ENCODE measurements around the gene RPLP1. TPM values are rescaled to one million over a fixed set of nuclear protein-coding genes. Genes with fewer than 3 reads are reported as not detected.

RPLP1 gene
- total RNA-seq, 3 donors from 2014 or later (not counting 1 experiment from before 2014, with no cell fraction given), result 895 to 1,167 (median 974) TPM

DNA sequence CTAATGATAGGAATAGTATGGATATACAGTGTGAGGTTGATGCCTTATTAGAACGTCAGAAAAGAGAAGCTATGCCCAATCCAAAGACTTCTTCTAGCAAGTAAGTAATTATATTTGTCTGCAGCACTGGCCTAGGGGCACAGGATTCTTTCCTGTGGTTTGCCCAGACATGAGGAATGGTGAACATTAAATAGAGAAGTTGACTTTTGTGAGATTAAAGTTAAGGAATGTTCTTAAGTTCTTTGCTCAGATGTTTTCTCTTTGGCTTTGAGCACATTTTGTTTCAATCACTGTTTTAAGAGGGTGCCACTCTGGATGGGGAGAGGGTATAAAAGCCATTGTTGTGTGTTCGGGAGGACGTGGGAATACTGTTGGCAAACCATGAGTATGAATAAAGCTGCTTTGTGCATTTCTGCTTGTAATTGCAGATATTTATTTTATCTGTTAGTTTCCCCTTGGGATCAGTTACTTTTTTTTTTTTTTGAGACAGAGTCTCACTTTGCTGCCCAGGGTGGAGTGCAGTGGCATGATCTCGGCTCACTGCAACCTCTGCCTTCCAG lies 30.2 kb upstream of the RPLP1 start:
- Histone ChIP-seq H3K36me3 (ENCODE audit: control insufficient read depth, insufficient read depth, low read length) (no peaks in the 10 kb centered on the region), H3K27me3 (ENCODE audit: control insufficient read depth, insufficient read depth, low read length) (no peaks in the 10 kb centered on the region), H3K27ac (ENCODE audit: low read length) (no peak overlapping the region), H3K4me1 (ENCODE audit: control insufficient read depth, insufficient read depth, low read length) (no peaks in the 10 kb centered on the region), H3K9me3 (ENCODE audit: control insufficient read depth, insufficient read depth, low read length) (no peaks in the 10 kb centered on the region), H3K4me3 (ENCODE audit: low read length) (no peak overlapping the region)
- no peaks in the 10 kb centered on the region for H3K4me1 Mint-ChIP-seq
- no peaks in the 10 kb centered on the region for H3K27me3 Mint-ChIP-seq (ENCODE audit: low read depth in 2 of 2)
- H3K27ac Mint-ChIP-seq, result peak overlapping the region in 1 of 2 donors; percentile 15
- WGBS (ENCODE audit: insufficient coverage), result 100% methylated on average over 4 of the region's 4 CpGs
- no peak overlapping the region for H3K4me3 Mint-ChIP-seq
- no peak for DNase-seq
- TF ChIP-seq, protein P1, sequence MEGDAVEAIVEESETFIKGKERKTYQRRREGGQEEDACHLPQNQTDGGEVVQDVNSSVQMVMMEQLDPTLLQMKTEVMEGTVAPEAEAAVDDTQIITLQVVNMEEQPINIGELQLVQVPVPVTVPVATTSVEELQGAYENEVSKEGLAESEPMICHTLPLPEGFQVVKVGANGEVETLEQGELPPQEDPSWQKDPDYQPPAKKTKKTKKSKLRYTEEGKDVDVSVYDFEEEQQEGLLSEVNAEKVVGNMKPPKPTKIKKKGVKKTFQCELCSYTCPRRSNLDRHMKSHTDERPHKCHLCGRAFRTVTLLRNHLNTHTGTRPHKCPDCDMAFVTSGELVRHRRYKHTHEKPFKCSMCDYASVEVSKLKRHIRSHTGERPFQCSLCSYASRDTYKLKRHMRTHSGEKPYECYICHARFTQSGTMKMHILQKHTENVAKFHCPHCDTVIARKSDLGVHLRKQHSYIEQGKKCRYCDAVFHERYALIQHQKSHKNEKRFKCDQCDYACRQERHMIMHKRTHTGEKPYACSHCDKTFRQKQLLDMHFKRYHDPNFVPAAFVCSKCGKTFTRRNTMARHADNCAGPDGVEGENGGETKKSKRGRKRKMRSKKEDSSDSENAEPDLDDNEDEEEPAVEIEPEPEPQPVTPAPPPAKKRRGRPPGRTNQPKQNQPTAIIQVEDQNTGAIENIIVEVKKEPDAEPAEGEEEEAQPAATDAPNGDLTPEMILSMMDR (IDR thresholded peaks at IDR 0.05), result no peak
- ATAC-seq, result no peak
- intact Hi-C loops (cut with micrococcal nuclease), result no loop called here
- no peaks in the 10 kb centered on the region for H3K9me3 Mint-ChIP-seq
- no peaks in the 10 kb centered on the region for H3K36me3 Mint-ChIP-seq

GRCh38 chr15:69424001-69424400 lies 28.6 kb upstream of the RPLP1 start:
- Mint-ChIP-seq H3K9me3 (no peaks in the 10 kb centered on the region), H3K4me1 (no peaks in the 10 kb centered on the region), H3K27me3 (ENCODE audit: low read depth in 2 of 2) (no peaks in the 10 kb centered on the region), H3K36me3 (no peaks in the 10 kb centered on the region), H3K4me3 (no peak overlapping the region), H3K27ac (no peak overlapping the region)
- Histone ChIP-seq H3K4me3 (ENCODE audit: low read length) (no peak overlapping the region), H3K27me3 (ENCODE audit: control insufficient read depth, insufficient read depth, low read length) (no peaks in the 10 kb centered on the region), H3K9me3 (ENCODE audit: control insufficient read depth, insufficient read depth, low read length) (no peaks in the 10 kb centered on the region), H3K27ac (ENCODE audit: low read length) (no peak overlapping the region), H3K4me1 (ENCODE audit: control insufficient read depth, insufficient read depth, low read length) (no peaks in the 10 kb centered on the region), H3K36me3 (ENCODE audit: control insufficient read depth, insufficient read depth, low read length) (no peaks in the 10 kb centered on the region)
- WGBS (ENCODE audit: insufficient coverage), result no CpG with 5 or more reads among the region's 2 CpGs
- TF ChIP-seq, protein P1 (IDR thresholded peaks at IDR 0.05), result no peak
- ATAC-seq (no peak), DNase-seq (no peak)
- intact Hi-C loops (cut with micrococcal nuclease), result no loop called here

DNA sequence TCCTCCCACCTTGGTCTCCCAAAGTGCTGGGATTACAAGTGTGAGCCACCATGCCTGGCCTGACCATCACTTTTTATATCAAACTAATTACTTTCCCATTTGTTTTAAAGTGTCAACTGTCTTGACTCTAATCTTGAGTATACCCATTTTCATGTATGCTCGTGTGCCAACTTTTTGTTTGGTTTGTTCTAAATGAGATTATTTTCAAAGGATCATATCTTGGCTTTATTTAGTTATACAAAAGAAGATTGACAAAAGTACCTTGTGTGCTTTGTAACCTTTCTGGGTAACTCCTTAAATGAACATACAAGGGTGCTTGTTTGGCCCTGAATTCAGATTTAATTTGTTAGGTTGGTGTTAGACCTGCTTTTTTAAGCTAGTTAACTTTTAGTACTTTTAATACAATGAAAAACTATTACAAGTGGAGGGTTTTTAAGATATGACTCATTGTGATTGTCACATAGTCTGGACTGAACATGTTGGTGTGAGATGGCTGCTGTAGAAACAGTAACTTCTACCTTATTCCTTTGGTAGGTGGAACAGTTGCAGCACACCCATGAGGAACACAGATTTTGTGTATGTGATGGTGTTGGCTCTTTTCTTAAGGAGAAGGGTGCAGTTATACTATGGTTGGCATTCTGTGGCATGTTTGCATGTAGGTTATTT lies 27.7 kb upstream of the RPLP1 start:
- no peak for DNase-seq
- WGBS (ENCODE audit: insufficient coverage), result no CpG with 5 or more reads among the region's 1 CpG

More for the DNA sequence above, 27.7 kb upstream of the RPLP1 start:
- Histone ChIP-seq H3K4me1 (ENCODE audit: control insufficient read depth, insufficient read depth, low read length) (no peaks in the 10 kb centered on the region), H3K4me3 (ENCODE audit: low read length) (no peak overlapping the region), H3K9me3 (ENCODE audit: control insufficient read depth, insufficient read depth, low read length) (no peaks in the 10 kb centered on the region), H3K36me3 (ENCODE audit: control insufficient read depth, insufficient read depth, low read length) (no peaks in the 10 kb centered on the region), H3K27me3 (ENCODE audit: control insufficient read depth, insufficient read depth, low read length) (no peaks in the 10 kb centered on the region), H3K27ac (ENCODE audit: low read length) (no peak overlapping the region)
- Mint-ChIP-seq H3K27ac (no peak overlapping the region), H3K36me3 (no peaks in the 10 kb centered on the region), H3K27me3 (ENCODE audit: low read depth in 2 of 2) (no peaks in the 10 kb centered on the region), H3K9me3 (no peaks in the 10 kb centered on the region), H3K4me3 (no peak overlapping the region), H3K4me1 (no peaks in the 10 kb centered on the region)
- intact Hi-C loops (cut with micrococcal nuclease), result no loop called here
- TF ChIP-seq, protein P1 (IDR thresholded peaks at IDR 0.05), result no peak
- no peak for ATAC-seq

All from natural killer cell (primary cell).